Suppressor macrophage treated with lipopolysaccharide for 4 hours (primary cell): ENCODE measurements around the gene KLK6.

Experiments used
- DNase-seq: peaks from one replicate; pipeline ENCODE4 v3.0.0-alpha.2; 2020

KLK6 gene

DNA sequence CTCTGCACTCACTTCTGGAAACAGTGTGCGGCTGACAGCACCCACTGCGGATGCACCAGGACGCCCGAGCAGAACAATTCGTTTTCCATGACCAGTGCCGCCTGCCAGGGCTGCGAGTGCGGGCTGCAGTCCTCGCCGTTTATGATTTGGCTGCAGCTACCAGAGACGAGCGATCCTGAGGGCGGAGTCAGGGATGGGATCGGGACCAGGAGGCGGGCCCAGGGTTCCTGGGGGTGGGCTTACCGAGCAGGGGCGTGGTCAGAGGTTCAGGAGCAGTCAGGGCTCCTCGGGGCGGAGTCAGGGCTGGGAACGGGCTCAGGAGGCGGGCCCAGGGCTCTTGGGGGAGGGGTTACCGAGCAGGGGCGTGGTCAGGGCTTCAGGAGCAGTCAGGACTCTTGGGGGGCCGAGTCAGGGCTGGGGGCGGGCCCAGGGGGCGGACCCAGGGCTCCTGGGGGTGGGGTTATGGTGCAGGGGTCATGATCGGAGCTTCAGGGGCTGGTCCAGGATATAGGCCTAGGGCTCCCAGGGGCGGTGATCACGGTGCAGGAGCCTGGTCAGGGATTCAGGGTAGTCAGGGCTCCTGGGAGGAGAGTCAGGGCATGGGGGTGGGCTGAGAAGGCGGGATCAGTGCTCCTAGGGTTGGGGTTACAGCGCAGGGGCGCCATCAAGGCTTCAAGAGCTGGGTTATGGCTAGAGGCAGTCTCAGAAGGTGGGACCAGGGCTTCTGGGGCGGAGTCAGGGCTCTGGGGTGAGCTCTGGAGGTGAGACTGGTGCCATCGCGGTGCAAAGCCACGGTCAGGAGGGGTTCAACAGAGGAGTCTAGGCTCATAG, 59.9 kb downstream of the KLK6 start:
- DNase-seq = peak; percentile 53
